Dermis lymphatic vessel endothelial cell (primary cell): ENCODE measurements around the gene MMADHC. TPM values are rescaled to one million over a fixed set of nuclear protein-coding genes. Genes with fewer than 3 reads are reported as not detected.

Source experiments
- total RNA-seq: library from RNA; depleted of rRNA; stranded (reverse); fragments of >200 nt; gene quantifications from 2 replicates; pipeline ENCODE4 v1.2.1, GENCODE V29; 2014

MMADHC gene
- total RNA-seq: 140 and 183 TPM in 2 replicates

GRCh38 chr2:149587220-149587949, at the start of gene MMADHC:
Gene MMADHC, minus strand, starts transcription at chr2:149587775. Its CDS starts 678 bp downstream, at chr2:149587097.

